Activated CD8-positive, alpha-beta memory T cell treated with anti-CD3 and anti-CD28 coated beads for 24 hours (primary cell): ENCODE results near the gene SOX8.

Source experiments
- DNase-seq: peaks from one replicate; pipeline ENCODE4 v3.0.0-alpha.2; 2020

The SOX8 gene

GRCh38 chr16:1027501-1027815, 45.9 kb downstream of the SOX8 start:
- no peak for DNase-seq

GRCh38 chr16:1028056-1028455, 46.5 kb downstream of the SOX8 start:
- DNase-seq = no peak

GRCh38 chr16:1028524-1029258, 47.1 kb downstream of the SOX8 start:
- no peak for DNase-seq

- DNase-seq = no peak
Measured at GRCh38 chr16:1029259-1029545, 47.6 kb downstream of the SOX8 start.

GRCh38 chr16:1030473-1030901, 48.9 kb downstream of the SOX8 start:
- no peak for DNase-seq

- DNase-seq = no peak
Measured at GRCh38 chr16:1031666-1032065, 50.1 kb downstream of the SOX8 start.

- DNase-seq = no peak
Measured at GRCh38 chr16:1032607-1033006, 51.0 kb downstream of the SOX8 start.

- DNase-seq = no peak
Measured at GRCh38 chr16:1033128-1033679, 51.6 kb downstream of the SOX8 start.

GRCh38 chr16:1034230-1035065, 52.9 kb downstream of the SOX8 start:
- no peak for DNase-seq

GRCh38 chr16:1035066-1035415, 53.5 kb downstream of the SOX8 start:
- no peak for DNase-seq

- DNase-seq = no peak
Measured at GRCh38 chr16:1036166-1036565, 54.6 kb downstream of the SOX8 start.
